NCI-H1105 (cell line): Measurements from ENCODE around the gene SP2.
A peak's percentile ranks its signal among the peaks of the same experiment; 100 is the strongest.

Experiments
- DNase-seq: peaks from one replicate; lab custom pipeline; 2025; lab: John Stamatoyannopoulos, UW

The SP2 gene

GRCh38 chr17:47889734-47890529 lies 6.1 kb upstream of the SP2 start:
- DNase-seq: peak; percentile 64

GRCh38 chr17:47891545-47892088 lies 4.4 kb upstream of the SP2 start:
- DNase-seq: no peak

GRCh38 chr17:47894498-47895346 lies 1.3 kb upstream of the SP2 start:
- no peak for DNase-seq

- no peak for DNase-seq
These were observed 635 bp upstream of the SP2 start for GRCh38 chr17:47895347-47895855.

GRCh38 chr17:47896672-47897490 lies 845 bp downstream of the SP2 start:
- no peak for DNase-seq

GRCh38 chr17:47897561-47897960 lies 1.5 kb downstream of the SP2 start:
- no peak for DNase-seq

- no peak for DNase-seq
These were observed 2.2 kb downstream of the SP2 start for GRCh38 chr17:47898241-47898640.

- DNase-seq: no peak
These were observed 3.6 kb downstream of the SP2 start for GRCh38 chr17:47899643-47900042.

- DNase-seq: no peak
These were observed 5.4 kb downstream of the SP2 start for GRCh38 chr17:47901423-47901822.

GRCh38 chr17:47902039-47902744 lies 6.2 kb downstream of the SP2 start:
- no peak for DNase-seq

GRCh38 chr17:47905221-47905733 lies 9.2 kb downstream of the SP2 start:
- DNase-seq: no peak

- no peak for DNase-seq
These were observed 10.4 kb downstream of the SP2 start for GRCh38 chr17:47906443-47906842.

- DNase-seq: no peak
These were observed 12.0 kb downstream of the SP2 start for GRCh38 chr17:47907932-47908562.

GRCh38 chr17:47913050-47913449 lies 17.0 kb downstream of the SP2 start:
- no peak for DNase-seq

- DNase-seq: no peak
These were observed 18.4 kb downstream of the SP2 start for GRCh38 chr17:47914306-47914948.

GRCh38 chr17:47915776-47916398 lies 19.9 kb downstream of the SP2 start:
- DNase-seq: no peak

GRCh38 chr17:47916489-47917208 lies 20.6 kb downstream of the SP2 start:
- no peak for DNase-seq

GRCh38 chr17:47917581-47917980 lies 21.5 kb downstream of the SP2 start:
- no peak for DNase-seq

GRCh38 chr17:47918006-47918405 lies 22.0 kb downstream of the SP2 start:
- no peak for DNase-seq
